OCI-LY3 (cell line): Measurements from ENCODE around the gene TMEM11.

ENCODE experiments used
- EZH2phosphoT487 ChIP-seq: fragments of 200-600 bp; shearing (Covaris generic); IDR thresholded peaks from 2 replicates; pipeline ENCODE4 v1.6.1; 2018; ENCODE audit warnings: antibody characterized with exemption, mixed run types, low read depth
- TF ChIP-seq, protein P1 (sequence below): fragments of 200-600, 300-600 bp; sonication (generic); IDR thresholded peaks from 2 replicates; pipeline ENCODE4 v1.5.1; 2014; ENCODE audit warnings: antibody characterized with exemption, low read length, low read depth

DNA sequence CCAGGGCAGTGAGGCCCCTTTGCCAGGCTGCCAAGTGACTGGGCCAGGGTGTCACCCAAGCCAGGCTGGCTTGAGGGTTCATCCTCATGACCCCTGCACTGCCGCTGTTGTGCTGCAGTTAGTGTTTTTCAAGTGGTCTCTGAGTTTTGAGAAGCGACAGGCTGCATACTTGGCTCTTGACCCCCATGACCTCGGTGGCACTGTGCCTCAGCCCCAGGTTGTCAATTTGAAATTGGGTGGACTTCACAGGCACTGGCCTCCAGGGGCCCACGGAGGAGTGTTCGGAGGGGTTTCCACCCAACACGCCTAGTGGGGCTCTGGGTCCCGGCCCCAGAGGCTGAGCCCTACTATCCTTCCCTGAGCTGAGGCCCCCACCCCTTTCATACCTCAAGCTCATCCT is 44.5 kb downstream of the TMEM11 start:
- TF ChIP-seq, protein P1, sequence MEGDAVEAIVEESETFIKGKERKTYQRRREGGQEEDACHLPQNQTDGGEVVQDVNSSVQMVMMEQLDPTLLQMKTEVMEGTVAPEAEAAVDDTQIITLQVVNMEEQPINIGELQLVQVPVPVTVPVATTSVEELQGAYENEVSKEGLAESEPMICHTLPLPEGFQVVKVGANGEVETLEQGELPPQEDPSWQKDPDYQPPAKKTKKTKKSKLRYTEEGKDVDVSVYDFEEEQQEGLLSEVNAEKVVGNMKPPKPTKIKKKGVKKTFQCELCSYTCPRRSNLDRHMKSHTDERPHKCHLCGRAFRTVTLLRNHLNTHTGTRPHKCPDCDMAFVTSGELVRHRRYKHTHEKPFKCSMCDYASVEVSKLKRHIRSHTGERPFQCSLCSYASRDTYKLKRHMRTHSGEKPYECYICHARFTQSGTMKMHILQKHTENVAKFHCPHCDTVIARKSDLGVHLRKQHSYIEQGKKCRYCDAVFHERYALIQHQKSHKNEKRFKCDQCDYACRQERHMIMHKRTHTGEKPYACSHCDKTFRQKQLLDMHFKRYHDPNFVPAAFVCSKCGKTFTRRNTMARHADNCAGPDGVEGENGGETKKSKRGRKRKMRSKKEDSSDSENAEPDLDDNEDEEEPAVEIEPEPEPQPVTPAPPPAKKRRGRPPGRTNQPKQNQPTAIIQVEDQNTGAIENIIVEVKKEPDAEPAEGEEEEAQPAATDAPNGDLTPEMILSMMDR = no peak
- TF ChIP-seq EZH2phosphoT487 = no peak
